Caco-2 (cell line): ENCODE measurements around the gene FNBP1. TPM values are rescaled to one million over a fixed set of nuclear protein-coding genes. Genes with fewer than 3 reads are reported as not detected.

ENCODE experiments used
- BruUV-seq: library from RNA; stranded (reverse); fragments of 400-500 nt; replicated peaks from 2 replicates; lab custom pipeline; 2021; lab: Mats Ljungman, UMichigan
- CTCF ChIA-PET: fragments of 300-600 bp; sonication (Branson Sonifier 250); formaldehyde crosslinking; loops from one replicate; lab custom pipeline; 2022; ENCODE audit warnings: antibody characterized with exemption; lab: Charles Lee
- POLR2A ChIA-PET: fragments of 300-600 bp; sonication (Branson Sonifier 250); formaldehyde crosslinking; loops from one replicate; lab custom pipeline; 2022; ENCODE audit warnings: antibody characterized with exemption; lab: Charles Lee
- DNase-seq, 2 experiments: peaks; one replicate each; pipeline versions ENCODE4 v3.0.0 to v3.0.0-alpha.2; 2020 to 2022
- H3K27me3 ChIP-seq: replicated peaks from 2 replicates; pipeline ENCODE4 v1.6.0; 2011; ENCODE audit warnings: low read length; ENCODE audit not compliant: control insufficient read depth, insufficient read depth
- H3K36me3 ChIP-seq: 2 replicates; pipeline ENCODE4 v1.5.1; 2011; ENCODE audit warnings: low read length; ENCODE audit not compliant: control insufficient read depth, insufficient read depth
- H3K4me1 ChIP-seq: fragments of 250-450 bp; sonication (Bioruptor Pico); 2 replicates; pipeline ENCODE4 v1.5.1; 2020; ENCODE audit warnings: mild to moderate bottlenecking
- H3K4me3 ChIP-seq: 2 replicates; pipeline ENCODE4 v1.5.1; 2011; ENCODE audit warnings: low read depth, mild to moderate bottlenecking, control low read depth, low read length
- H3K9me3 ChIP-seq: fragments of 250-450 bp; sonication (Bioruptor Pico); 2 replicates; pipeline ENCODE4 v1.5.1; 2020; ENCODE audit warnings: mild to moderate bottlenecking, moderate library complexity
- H3K27ac Mint-ChIP-seq: one replicate; pipeline ENCODE4 v1.8.0; 2022; ENCODE audit warnings: mixed read lengths; ENCODE audit not compliant: unreplicated experiment
- H3K27me3 Mint-ChIP-seq: one replicate; pipeline ENCODE4 v1.8.0; 2022; ENCODE audit warnings: mixed read lengths; ENCODE audit not compliant: insufficient read depth, unreplicated experiment
- H3K36me3 Mint-ChIP-seq: one replicate; pipeline ENCODE4 v1.8.0; 2022; ENCODE audit warnings: mild to moderate bottlenecking, mixed read lengths; ENCODE audit not compliant: insufficient read depth, unreplicated experiment
- H3K4me1 Mint-ChIP-seq: one replicate; pipeline ENCODE4 v1.8.0; 2022; ENCODE audit warnings: low read depth, mixed read lengths; ENCODE audit not compliant: unreplicated experiment
- H3K4me3 Mint-ChIP-seq: one replicate; pipeline ENCODE4 v1.8.0; 2022; ENCODE audit warnings: mild to moderate bottlenecking, moderate library complexity, mixed read lengths; ENCODE audit not compliant: unreplicated experiment
- H3K9me3 Mint-ChIP-seq: one replicate; pipeline ENCODE4 v1.8.0; 2022; ENCODE audit warnings: mixed read lengths; ENCODE audit not compliant: unreplicated experiment
- intact Hi-C: fragments of 100-400 bp; cut with micrococcal nuclease; formaldehyde crosslinking; loops from one replicate; pipeline ENCODE4 v1.10.0; 2022; ENCODE audit not compliant: unreplicated experiment
- total RNA-seq: library from RNA; stranded (reverse); gene quantifications from 2 replicates; pipeline ENCODE4 v1.2.3, GENCODE V29; 2022
- TF ChIP-seq, protein P1 (sequence below), 2 experiments: fragments of 200-600 bp in 1 of 2; IDR thresholded peaks; 1 replicate in 1 of 2; 2 replicates in 1 of 2; pipeline versions ENCODE4 v1.5.1 to v1.8.0; 2011 to 2022; ENCODE audit warnings: antibody characterized with exemption in 1 of 2, control low read depth in 1 of 2, inconsistent platforms in 1 of 2, low read depth in 1 of 2, low read length in 1 of 2, mild to moderate bottlenecking in 1 of 2, moderate library complexity in 1 of 2; ENCODE audit not compliant: insufficient read depth in 1 of 2, severe bottlenecking in 1 of 2, unreplicated experiment in 1 of 2

FNBP1 gene
- total RNA-seq, 1 experiment from 2014 or later = 33.2 TPM

DNA sequence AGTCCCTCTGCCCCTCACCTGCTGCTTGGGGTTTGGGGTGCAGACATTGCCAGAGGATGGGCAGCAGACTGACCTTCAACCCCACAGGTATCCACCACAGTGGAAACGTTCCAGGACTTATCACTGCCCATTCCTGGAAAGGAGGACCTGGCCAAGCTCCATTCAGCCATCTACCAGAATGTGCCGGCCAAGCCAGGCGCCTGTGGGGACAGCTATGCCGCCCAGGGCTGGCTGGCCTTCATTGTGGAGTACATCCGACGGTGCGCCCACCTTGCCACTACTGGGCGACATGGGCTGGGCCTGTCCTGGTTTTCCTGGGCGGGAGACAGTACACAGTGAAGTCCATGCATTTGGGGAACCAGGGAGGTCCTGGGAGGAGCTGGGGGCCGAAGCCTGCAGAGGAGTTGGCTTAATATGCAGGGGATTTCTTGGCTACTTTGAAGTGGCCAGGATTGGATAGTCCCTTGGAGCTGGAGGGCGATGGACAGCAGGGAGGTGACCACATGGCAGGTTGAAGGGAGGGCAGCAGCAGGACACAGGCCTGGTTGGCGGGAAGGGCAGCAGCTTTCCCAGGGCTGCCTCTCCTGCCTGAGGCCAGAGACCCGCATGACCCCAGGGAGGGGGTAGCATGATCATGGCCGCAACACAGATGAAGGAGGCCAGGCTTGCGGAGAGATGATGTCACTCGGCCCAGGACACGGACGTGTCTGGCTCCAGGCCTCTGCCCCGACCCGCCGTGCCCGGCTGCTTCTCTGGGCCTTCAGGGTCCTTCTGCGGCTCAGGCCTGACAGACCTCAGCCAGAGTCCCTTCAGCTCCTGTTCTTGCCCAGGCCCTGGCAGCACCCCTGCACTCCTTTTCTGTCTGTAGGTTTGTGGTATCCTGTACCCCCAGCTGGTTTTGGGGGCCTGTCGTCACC, 173.1 kb downstream of the FNBP1 start:
- no peaks in the 10 kb centered on the region for H3K9me3 Mint-ChIP-seq
- H3K4me3 Mint-ChIP-seq = no peak overlapping the region
- Histone ChIP-seq H3K9me3 (no peaks in the 10 kb centered on the region), H3K4me1 (no peaks in the 10 kb centered on the region), H3K27me3 (no peaks in the 10 kb centered on the region), H3K36me3 (no peaks in the 10 kb centered on the region), H3K4me3 (no peak overlapping the region)
- no peaks in the 10 kb centered on the region for H3K4me1 Mint-ChIP-seq
- TF ChIP-seq, protein P1, sequence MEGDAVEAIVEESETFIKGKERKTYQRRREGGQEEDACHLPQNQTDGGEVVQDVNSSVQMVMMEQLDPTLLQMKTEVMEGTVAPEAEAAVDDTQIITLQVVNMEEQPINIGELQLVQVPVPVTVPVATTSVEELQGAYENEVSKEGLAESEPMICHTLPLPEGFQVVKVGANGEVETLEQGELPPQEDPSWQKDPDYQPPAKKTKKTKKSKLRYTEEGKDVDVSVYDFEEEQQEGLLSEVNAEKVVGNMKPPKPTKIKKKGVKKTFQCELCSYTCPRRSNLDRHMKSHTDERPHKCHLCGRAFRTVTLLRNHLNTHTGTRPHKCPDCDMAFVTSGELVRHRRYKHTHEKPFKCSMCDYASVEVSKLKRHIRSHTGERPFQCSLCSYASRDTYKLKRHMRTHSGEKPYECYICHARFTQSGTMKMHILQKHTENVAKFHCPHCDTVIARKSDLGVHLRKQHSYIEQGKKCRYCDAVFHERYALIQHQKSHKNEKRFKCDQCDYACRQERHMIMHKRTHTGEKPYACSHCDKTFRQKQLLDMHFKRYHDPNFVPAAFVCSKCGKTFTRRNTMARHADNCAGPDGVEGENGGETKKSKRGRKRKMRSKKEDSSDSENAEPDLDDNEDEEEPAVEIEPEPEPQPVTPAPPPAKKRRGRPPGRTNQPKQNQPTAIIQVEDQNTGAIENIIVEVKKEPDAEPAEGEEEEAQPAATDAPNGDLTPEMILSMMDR (IDR thresholded peaks at IDR 0.05; ENCODE audit: insufficient read depth in 1 of 2, low read depth in 1 of 2, low read length in 1 of 2, severe bottlenecking in 1 of 2, unreplicated experiment in 1 of 2) = no peak
- ChIA-PET POLR2A (no interaction called here), CTCF (no interaction called here)
- no peak for DNase-seq
- peaks cover 13% of the 10 kb centered on the region for H3K36me3 Mint-ChIP-seq
- H3K27ac Mint-ChIP-seq = no peak overlapping the region
- no TSS peak for BruUV-seq
- H3K27me3 Mint-ChIP-seq = no peaks in the 10 kb centered on the region
- intact Hi-C loops = no loop called here

DNA sequence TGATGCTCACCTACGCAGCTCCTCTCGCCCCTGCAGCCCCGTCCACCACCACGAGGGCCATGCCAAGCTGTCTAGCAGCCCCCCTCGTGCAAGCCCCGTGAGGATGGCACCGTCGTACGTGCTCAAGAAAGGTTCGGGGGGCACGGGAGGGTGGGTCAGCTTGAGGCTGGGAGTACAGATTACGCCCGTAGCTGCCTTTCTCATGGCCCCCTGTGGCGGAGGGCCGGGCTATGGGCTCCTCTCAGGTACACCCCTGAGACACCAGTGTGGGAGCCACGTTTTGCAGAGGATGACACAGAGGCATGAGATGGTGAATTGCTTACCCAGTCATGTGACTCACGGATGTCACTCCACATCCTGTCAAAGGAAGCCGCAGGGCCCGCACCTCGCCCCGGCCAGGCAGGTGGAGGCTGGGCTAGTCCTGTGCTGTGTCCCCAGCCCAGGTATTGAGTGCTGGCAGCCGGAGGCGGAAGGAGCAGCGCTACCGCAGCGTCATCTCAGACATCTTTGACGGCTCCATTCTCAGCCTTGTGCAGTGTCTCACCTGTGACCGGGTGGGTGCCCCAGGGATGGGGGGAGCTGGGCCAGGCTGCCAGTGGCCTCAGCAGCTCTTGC, 174.0 kb downstream of the FNBP1 start:
- H3K27ac Mint-ChIP-seq = no peak overlapping the region
- TF ChIP-seq, protein P1 (IDR thresholded peaks at IDR 0.05; ENCODE audit: insufficient read depth in 1 of 2, low read depth in 1 of 2, low read length in 1 of 2, severe bottlenecking in 1 of 2, unreplicated experiment in 1 of 2) = no peak
- H3K36me3 ChIP-seq = no peaks in the 10 kb centered on the region
- POLR2A ChIA-PET = no interaction called here
- no peaks in the 10 kb centered on the region for H3K9me3 ChIP-seq
- H3K4me3 ChIP-seq = no peak overlapping the region
- no peaks in the 10 kb centered on the region for H3K27me3 Mint-ChIP-seq
- H3K9me3 Mint-ChIP-seq = no peaks in the 10 kb centered on the region
- BruUV-seq = no TSS peak
- intact Hi-C loops = no loop called here
- H3K4me1 Mint-ChIP-seq = no peaks in the 10 kb centered on the region
- H3K4me1 ChIP-seq = no peaks in the 10 kb centered on the region
- no peak for DNase-seq
- no peak overlapping the region for H3K4me3 Mint-ChIP-seq
- CTCF ChIA-PET = no interaction called here
- peaks cover 15% of the 10 kb centered on the region for H3K36me3 Mint-ChIP-seq
- H3K27me3 ChIP-seq = no peaks in the 10 kb centered on the region

DNA sequence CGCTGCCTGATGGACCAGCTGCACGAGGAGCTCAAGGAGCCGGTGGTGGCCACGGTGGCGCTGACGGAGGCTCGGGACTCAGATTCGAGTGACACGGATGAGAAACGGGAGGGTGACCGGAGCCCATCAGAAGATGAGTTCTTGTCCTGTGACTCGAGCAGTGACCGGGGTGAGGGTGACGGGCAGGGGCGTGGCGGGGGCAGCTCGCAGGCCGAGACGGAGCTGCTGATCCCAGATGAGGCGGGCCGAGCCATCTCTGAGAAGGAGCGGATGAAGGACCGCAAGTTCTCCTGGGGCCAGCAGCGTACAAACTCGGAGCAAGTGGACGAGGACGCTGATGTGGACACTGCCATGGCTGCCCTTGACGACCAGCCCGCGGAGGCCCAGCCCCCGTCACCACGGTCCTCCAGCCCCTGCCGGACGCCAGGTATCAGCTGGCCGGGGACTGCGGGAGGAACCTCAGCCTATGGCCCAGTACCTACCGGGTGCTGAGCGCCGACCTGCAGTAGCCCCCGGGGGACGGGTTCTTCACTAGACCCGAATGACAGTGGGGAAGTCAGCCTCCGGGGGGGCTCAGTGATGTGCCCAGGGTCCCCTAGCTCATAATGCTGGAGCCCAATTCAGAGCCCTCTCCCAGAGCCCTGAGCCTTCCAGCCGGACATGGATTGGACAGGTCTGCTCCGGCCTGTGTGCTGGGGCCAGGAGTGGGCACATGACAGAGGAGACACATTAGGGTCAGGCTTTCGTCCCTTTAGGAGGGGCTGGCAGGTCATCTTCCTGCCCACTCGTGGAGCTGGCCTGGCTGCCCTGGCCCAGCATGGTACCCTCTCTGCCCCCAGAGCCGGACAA, 174.7 kb downstream of the FNBP1 start:
- Mint-ChIP-seq H3K4me1 (no peaks in the 10 kb centered on the region), H3K27ac (no peak overlapping the region), H3K36me3 (peaks cover 20% of the 10 kb centered on the region), H3K27me3 (no peaks in the 10 kb centered on the region), H3K9me3 (no peaks in the 10 kb centered on the region), H3K4me3 (no peak overlapping the region)
- H3K4me3 ChIP-seq = no peak overlapping the region
- DNase-seq = no peak
- H3K27me3 ChIP-seq = no peaks in the 10 kb centered on the region
- CTCF ChIA-PET = no interaction called here
- no peaks in the 10 kb centered on the region for H3K9me3 ChIP-seq
- no TSS peak for BruUV-seq
- POLR2A ChIA-PET = no interaction called here
- TF ChIP-seq, protein P1 (IDR thresholded peaks at IDR 0.05; ENCODE audit: insufficient read depth in 1 of 2, low read depth in 1 of 2, low read length in 1 of 2, severe bottlenecking in 1 of 2, unreplicated experiment in 1 of 2) = no peak
- intact Hi-C loops = no loop called here
- H3K36me3 ChIP-seq = no peaks in the 10 kb centered on the region
- no peaks in the 10 kb centered on the region for H3K4me1 ChIP-seq
